DOHH2 (cell line): ENCODE measurements around the gene ANO4.

Experiments used
- EZH2phosphoT487 ChIP-seq: fragments of 200-600 bp; sonication (generic); IDR thresholded peaks from 2 replicates; pipeline ENCODE4 v1.6.1; 2017; ENCODE audit warnings: borderline replicate concordance, mild to moderate bottlenecking, antibody characterized with exemption, low read length, moderate library complexity, mixed read lengths
- TF ChIP-seq, protein P1 (sequence below): fragments of 200-600 bp; sonication (generic); IDR thresholded peaks from one replicate; pipeline ENCODE4 v1.5.1; 2014; ENCODE audit warnings: antibody characterized with exemption, mild to moderate bottlenecking, low read depth, low read length; ENCODE audit not compliant: poor library complexity, severe bottlenecking

DNA sequence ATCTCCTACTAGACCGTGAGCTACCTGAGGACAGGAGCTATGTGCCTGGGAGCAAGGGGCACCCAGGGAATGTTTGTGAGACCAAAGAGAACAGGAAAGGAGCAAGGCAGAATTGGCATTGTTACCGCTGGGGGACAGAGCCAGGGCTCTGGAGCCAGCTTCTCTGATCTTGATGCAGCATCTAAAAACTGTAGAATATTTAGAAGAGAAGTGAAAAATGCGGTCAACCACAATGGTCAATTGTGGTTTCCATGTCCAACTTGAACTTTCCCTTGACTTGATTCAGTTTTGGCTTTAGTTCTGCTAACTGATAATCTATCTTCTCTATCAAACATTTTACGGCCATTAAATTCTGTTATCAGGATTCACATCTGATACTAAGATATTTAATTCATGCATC lies 201.2 kb downstream of the ANO4 start:
- TF ChIP-seq, protein P1, sequence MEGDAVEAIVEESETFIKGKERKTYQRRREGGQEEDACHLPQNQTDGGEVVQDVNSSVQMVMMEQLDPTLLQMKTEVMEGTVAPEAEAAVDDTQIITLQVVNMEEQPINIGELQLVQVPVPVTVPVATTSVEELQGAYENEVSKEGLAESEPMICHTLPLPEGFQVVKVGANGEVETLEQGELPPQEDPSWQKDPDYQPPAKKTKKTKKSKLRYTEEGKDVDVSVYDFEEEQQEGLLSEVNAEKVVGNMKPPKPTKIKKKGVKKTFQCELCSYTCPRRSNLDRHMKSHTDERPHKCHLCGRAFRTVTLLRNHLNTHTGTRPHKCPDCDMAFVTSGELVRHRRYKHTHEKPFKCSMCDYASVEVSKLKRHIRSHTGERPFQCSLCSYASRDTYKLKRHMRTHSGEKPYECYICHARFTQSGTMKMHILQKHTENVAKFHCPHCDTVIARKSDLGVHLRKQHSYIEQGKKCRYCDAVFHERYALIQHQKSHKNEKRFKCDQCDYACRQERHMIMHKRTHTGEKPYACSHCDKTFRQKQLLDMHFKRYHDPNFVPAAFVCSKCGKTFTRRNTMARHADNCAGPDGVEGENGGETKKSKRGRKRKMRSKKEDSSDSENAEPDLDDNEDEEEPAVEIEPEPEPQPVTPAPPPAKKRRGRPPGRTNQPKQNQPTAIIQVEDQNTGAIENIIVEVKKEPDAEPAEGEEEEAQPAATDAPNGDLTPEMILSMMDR = no peak
- TF ChIP-seq EZH2phosphoT487 = no peak
